Panc1 (cell line): ENCODE measurements around the gene DCUN1D3.

Experiments
- POLR2AphosphoS5 ChIP-seq: IDR thresholded peaks from 2 replicates; pipeline ENCODE4 v1.6.1; 2012; ENCODE audit warnings: mild to moderate bottlenecking, low read depth, low read length, moderate library complexity
- SIN3A ChIP-seq: IDR thresholded peaks from 2 replicates; pipeline ENCODE4 v1.6.1; 2012; ENCODE audit warnings: low read depth, mild to moderate bottlenecking, low read length, moderate library complexity, borderline replicate concordance; ENCODE audit not compliant: insufficient read depth
- TCF7L2 ChIP-seq: IDR thresholded peaks from 2 replicates; pipeline ENCODE4 v1.6.1; 2011; ENCODE audit warnings: mild to moderate bottlenecking, low read depth, low read length, inconsistent platforms
- TF ChIP-seq, protein P1 (sequence below): fragments of 450-650 bp; IDR thresholded peaks from 2 replicates; pipeline ENCODE4 v1.5.1; 2017; ENCODE audit warnings: mild to moderate bottlenecking

DNA sequence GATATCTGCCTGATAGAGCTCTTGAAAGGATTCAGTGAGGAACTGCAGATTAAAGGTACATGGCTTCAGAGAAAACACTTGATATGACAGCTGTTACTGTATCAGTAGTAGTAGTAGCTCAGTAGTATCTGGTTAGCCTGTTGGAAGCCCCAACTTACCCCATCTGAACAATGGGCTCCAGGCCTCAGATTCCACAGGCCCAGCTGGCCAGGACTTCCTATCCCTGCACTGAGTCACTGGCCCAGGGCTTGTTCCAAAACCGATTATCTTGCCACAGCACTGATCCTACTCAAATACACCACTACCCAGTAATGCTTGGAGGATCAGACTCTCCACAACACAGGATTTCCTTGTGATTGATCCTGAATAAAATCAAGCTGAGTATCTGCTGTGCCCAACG lies 32.6 kb downstream of the DCUN1D3 start:
- TF ChIP-seq, protein P1, sequence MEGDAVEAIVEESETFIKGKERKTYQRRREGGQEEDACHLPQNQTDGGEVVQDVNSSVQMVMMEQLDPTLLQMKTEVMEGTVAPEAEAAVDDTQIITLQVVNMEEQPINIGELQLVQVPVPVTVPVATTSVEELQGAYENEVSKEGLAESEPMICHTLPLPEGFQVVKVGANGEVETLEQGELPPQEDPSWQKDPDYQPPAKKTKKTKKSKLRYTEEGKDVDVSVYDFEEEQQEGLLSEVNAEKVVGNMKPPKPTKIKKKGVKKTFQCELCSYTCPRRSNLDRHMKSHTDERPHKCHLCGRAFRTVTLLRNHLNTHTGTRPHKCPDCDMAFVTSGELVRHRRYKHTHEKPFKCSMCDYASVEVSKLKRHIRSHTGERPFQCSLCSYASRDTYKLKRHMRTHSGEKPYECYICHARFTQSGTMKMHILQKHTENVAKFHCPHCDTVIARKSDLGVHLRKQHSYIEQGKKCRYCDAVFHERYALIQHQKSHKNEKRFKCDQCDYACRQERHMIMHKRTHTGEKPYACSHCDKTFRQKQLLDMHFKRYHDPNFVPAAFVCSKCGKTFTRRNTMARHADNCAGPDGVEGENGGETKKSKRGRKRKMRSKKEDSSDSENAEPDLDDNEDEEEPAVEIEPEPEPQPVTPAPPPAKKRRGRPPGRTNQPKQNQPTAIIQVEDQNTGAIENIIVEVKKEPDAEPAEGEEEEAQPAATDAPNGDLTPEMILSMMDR = no peak
- TF ChIP-seq POLR2AphosphoS5 = no peak
- no peak for TF ChIP-seq SIN3A
- no peak for TF ChIP-seq TCF7L2
